ENCODE measurements around the gene CIZ1. TPM values are rescaled to one million over a fixed set of nuclear protein-coding genes. Genes with fewer than 3 reads are reported as not detected.

CIZ1 gene
- total RNA-seq, 1 experiment from 2014 or later = 104 TPM

- Histone ChIP-seq H2AFZ (ENCODE audit: low read length) (no peak overlapping the region), H4K20me1 (ENCODE audit: control insufficient read depth, insufficient read depth, insufficient read length) (no peaks in the 10 kb centered on the region), H3K14ac (ENCODE audit: insufficient read depth, low read length) (no peak overlapping the region), H2BK5ac (ENCODE audit: insufficient read length, low read length) (no peak overlapping the region), H2BK120ac (ENCODE audit: low read depth, low read length, poor library complexity, severe bottlenecking) (no peak overlapping the region), H3K23ac (ENCODE audit: insufficient read length, low read depth, low read length) (no peak overlapping the region), H3K4me1 (ENCODE audit: insufficient read depth, low read length) (no peaks in the 10 kb centered on the region), H3K23me2 (ENCODE audit: insufficient read length, low read depth, low read length, poor library complexity, severe bottlenecking) (peaks cover 11% of the 10 kb centered on the region), H3K4ac (ENCODE audit: low read depth, low read length) (no peak overlapping the region), H3K9me3 (ENCODE audit: control insufficient read depth, low read depth, low read length) (no peaks in the 10 kb centered on the region), H2BK12ac (ENCODE audit: insufficient read length, low read depth, low read length) (no peak overlapping the region), H3K18ac (ENCODE audit: insufficient read length, low read depth, low read length) (no peak overlapping the region), H3K27ac (ENCODE audit: insufficient read length, low read depth, low read length) (no peak overlapping the region), H3K9ac (ENCODE audit: extremely low read depth, insufficient read length, low read length) (no peak overlapping the region), H2BK15ac (ENCODE audit: low read depth, low read length) (no peak overlapping the region), H3T11ph (ENCODE audit: low read length) (no peak overlapping the region), H4K5ac (ENCODE audit: insufficient read length, low read depth, low read length) (no peak overlapping the region), H3K79me2 (ENCODE audit: insufficient read depth, low read length) (no peaks in the 10 kb centered on the region), H3K4me2 (ENCODE audit: insufficient read depth, insufficient read length, low read length) (no peak overlapping the region), H2BK20ac (ENCODE audit: low read depth, low read length, poor library complexity, severe bottlenecking) (no peak overlapping the region), H4K8ac (replicated peaks; ENCODE audit: insufficient read length, low read depth, low read length) (no peak overlapping the region), H3K56ac (ENCODE audit: insufficient read length, low read depth, low read length) (no peak overlapping the region), H3K79me1 (ENCODE audit: insufficient read depth, low read depth, low read length, poor library complexity, severe bottlenecking) (no peaks in the 10 kb centered on the region), H4K91ac (ENCODE audit: insufficient read length, low read depth, low read length) (no peak overlapping the region), H3K27me3 (ENCODE audit: insufficient read depth, low read length) (no peaks in the 10 kb centered on the region), H2AK5ac (ENCODE audit: insufficient read length, low read length) (no peak overlapping the region)
- Mint-ChIP-seq H3K9me3 (no peaks in the 10 kb centered on the region), H3K27me3 (ENCODE audit: low read depth) (no peaks in the 10 kb centered on the region), H3K27ac (no peak overlapping the region), H3K4me3 (no peak overlapping the region), H3K4me1 (peaks cover 9 to 14% of the 10 kb centered on the region in 2 experiments), H3K36me3 (ENCODE audit: insufficient read depth in 1 of 3, low read depth in 3 of 3) (peaks cover 28 to 58% (median 47%) of the 10 kb centered on the region in 3 experiments)
- no peak for DNase-seq
- WGBS (ENCODE audit: extremely low coverage, insufficient read length, low lambda C conversion rate) = no CpG with 5 or more reads among the region's 2 CpGs
- TF ChIP-seq CTCF (conservative IDR thresholded peaks at IDR 0.05) = no peak
Observed at GRCh38 chr9:128187361-128187760, 4.0 kb downstream of the CIZ1 start.

Data from H9 (cell line).